ENCODE data around the gene CHD1. TPM values are rescaled to one million over a fixed set of nuclear protein-coding genes. Genes with fewer than 3 reads are reported as not detected.

CHD1 gene
- total and polyA plus RNA-seq, 2 of the 4 experiments (the other 2 are of a cell fraction): 12.3 to 33.7 TPM

GRCh38 chr5:98961665-98962344 lies 33.0 kb upstream of the CHD1 start:
- H3K36me3 ChIP-seq (ENCODE audit: control insufficient read depth, insufficient read depth, low read length): no peaks in the 10 kb centered on the region
- no peak overlapping the region for H2AK9ac ChIP-seq (replicated peaks; ENCODE audit: low read depth, low read length, poor library complexity)
- H3K4me2 ChIP-seq (ENCODE audit: low read depth, low read length): no peak overlapping the region
- H3K9me3 ChIP-seq (ENCODE audit: control insufficient read depth, insufficient read depth, low read length): no peaks in the 10 kb centered on the region
- H3K4me3 ChIP-seq (ENCODE audit: insufficient read depth, low read depth, low read length): no peak overlapping the region
- no peak overlapping the region for H2BK120ac ChIP-seq (ENCODE audit: low read depth, low read length)
- dilution Hi-C loops (cut with HindIII; ENCODE audit: low sequenced_read_pairs, unreplicated experiment) (no loop called here), intact Hi-C loops (cut with micrococcal nuclease) (no loop called here), in situ Hi-C loops (cut with MboI; ENCODE audit: low sequenced_read_pairs) (no loop called here)
- H4K91ac ChIP-seq (ENCODE audit: insufficient read depth, low read depth, low read length): no peak overlapping the region
- H3K4me1 ChIP-seq (ENCODE audit: control insufficient read depth, insufficient read depth, low read length): peaks cover 1% of the 10 kb centered on the region; the same call in 1 of the 2 replicates
- ChIA-PET CTCF (no interaction called here), POLR2A (ENCODE audit: unreplicated experiment) (no interaction called here)
- H3K23ac ChIP-seq (ENCODE audit: low read depth, low read length): no peak overlapping the region
- H2BK15ac ChIP-seq (ENCODE audit: low read depth, low read length): no peak overlapping the region
- H2AFZ ChIP-seq (replicated peaks; ENCODE audit: low read length, poor library complexity): no peak overlapping the region
- H2BK20ac ChIP-seq (ENCODE audit: low read depth, low read length): no peak overlapping the region
- H3K9ac ChIP-seq (ENCODE audit: low read depth, low read length): no peak overlapping the region
- H3K27ac ChIP-seq (ENCODE audit: insufficient read depth, low read length): no peak overlapping the region
- no peak overlapping the region for H3K18ac ChIP-seq (ENCODE audit: low read depth, low read length)
- no peak overlapping the region for H4K5ac ChIP-seq (ENCODE audit: low read depth, low read length)
- H2BK5ac ChIP-seq (ENCODE audit: low read depth, low read length, poor library complexity, severe bottlenecking): no peak overlapping the region
- no peak overlapping the region for H3K56ac ChIP-seq (ENCODE audit: extremely low read depth, insufficient read depth, low read length)
- H2AK5ac ChIP-seq (ENCODE audit: low read depth, low read length): no peak overlapping the region
- TF ChIP-seq CEBPB (IDR thresholded peaks at IDR 0.05; ENCODE audit: low read depth, low read length) (no peak), CHD1 (IDR thresholded peaks at IDR 0.05; ENCODE audit: low read depth, low read length) (no peak), BHLHE40 (IDR thresholded peaks at IDR 0.05; ENCODE audit: low read depth, low read length) (no peak), MXI1 (IDR thresholded peaks at IDR 0.05; ENCODE audit: borderline replicate concordance, low read depth, low read length) (no peak), MAZ (IDR thresholded peaks at IDR 0.05; ENCODE audit: borderline replicate concordance, low read depth, low read length) (no peak), RCOR1 (IDR thresholded peaks at IDR 0.05; ENCODE audit: insufficient replicate concordance, low read length) (no peak), USF2 (IDR thresholded peaks at IDR 0.05; ENCODE audit: low read depth, low read length) (no peak), NFE2L2 (IDR thresholded peaks at IDR 0.05; ENCODE audit: low read depth, low read length) (no peak), SMC3 (IDR thresholded peaks at IDR 0.05; ENCODE audit: low read depth, low read length) (no peak)
- no peak overlapping the region for H3K14ac ChIP-seq (replicated peaks; ENCODE audit: low read depth, low read length)
- no peaks in the 10 kb centered on the region for H3K9me1 ChIP-seq (ENCODE audit: insufficient read depth, low read length)
- ATAC-seq (ENCODE audit: low read depth) (no peak), DNase-seq (no peak)
- WGBS, 2 experiments (ENCODE audit: extremely low coverage in 2 of 2, insufficient read length in 1 of 2): 67% methylated on average over 1 of the region's 3 CpGs; no CpG with 5 or more reads in 1 of the 2 experiments
- H3K79me1 ChIP-seq (ENCODE audit: low read depth in 1 of 2, low read length in 2 of 2): no peaks in the 10 kb centered on the region
- no peak overlapping the region for H3K4ac ChIP-seq (ENCODE audit: low read depth, low read length)
- no peak overlapping the region for H4K8ac ChIP-seq (ENCODE audit: low read depth in 2 of 2, low read length in 2 of 2)
- no peaks in the 10 kb centered on the region for H4K20me1 ChIP-seq (ENCODE audit: insufficient read depth, low read length)
- H3K27me3 ChIP-seq (ENCODE audit: control insufficient read depth, insufficient read depth, low read length): no peaks in the 10 kb centered on the region
- BruUV-seq (replicated peaks): no TSS peak

Data from IMR-90 (cell line).